GM23338 (cell line): ENCODE results near the gene RGS19. TPM values are rescaled to one million over a fixed set of nuclear protein-coding genes. Genes with fewer than 3 reads are reported as not detected.

Experiments
- ATAC-seq: fragments of 200-7000 bp; cut with Tn5 transposase; 3 replicates; pipeline ENCODE4 v1.9.1; 2020
- DNase-seq: peaks from one replicate; pipeline ENCODE4 v3.0.0-alpha.2; 2015; ENCODE audit warnings: low spot score
- H2AFZ ChIP-seq: fragments of 200-600 bp; sonication (generic); 2 replicates; pipeline ENCODE4 v1.8.0; 2016; ENCODE audit warnings: antibody characterized with exemption, mild to moderate bottlenecking, moderate library complexity
- H3F3A ChIP-seq: fragments of 200-600 bp; sonication (generic); replicated peaks from 2 replicates; pipeline ENCODE4 v1.8.0; 2017; ENCODE audit warnings: antibody characterized with exemption, mixed run types, low read depth
- H3K27ac ChIP-seq: fragments of 200-600 bp; sonication (generic); 2 replicates; pipeline ENCODE4 v1.6.1; 2016; ENCODE audit warnings: low read depth
- H3K27me3 ChIP-seq: fragments of 200-600 bp; sonication (generic); 2 replicates; pipeline ENCODE4 v1.8.0; 2016; ENCODE audit warnings: mild to moderate bottlenecking, mixed run types, moderate library complexity; ENCODE audit not compliant: insufficient read depth
- H3K36me3 ChIP-seq: fragments of 200-600 bp; sonication (generic); 2 replicates; pipeline ENCODE4 v1.8.0; 2016; ENCODE audit warnings: mild to moderate bottlenecking; ENCODE audit not compliant: insufficient read depth
- H3K4me1 ChIP-seq: fragments of 200-600 bp; sonication (generic); 2 replicates; pipeline ENCODE4 v1.8.0; 2016; ENCODE audit warnings: mild to moderate bottlenecking, moderate library complexity; ENCODE audit not compliant: insufficient read depth
- H3K4me2 ChIP-seq: fragments of 200-600 bp; sonication (generic); 2 replicates; pipeline ENCODE4 v1.7.1; 2017; ENCODE audit warnings: mixed run types
- H3K4me3 ChIP-seq: fragments of 200-600 bp; sonication (generic); 2 replicates; pipeline ENCODE4 v1.6.1; 2016; ENCODE audit warnings: mixed run types
- H3K79me2 ChIP-seq: fragments of 200-600 bp; sonication (generic); replicated peaks from 2 replicates; pipeline ENCODE4 v1.8.0; 2017; ENCODE audit warnings: mild to moderate bottlenecking; ENCODE audit not compliant: insufficient read depth
- H3K9me2 ChIP-seq: fragments of 200-600 bp; sonication (generic); 2 replicates; pipeline ENCODE4 v1.8.0; 2017; ENCODE audit not compliant: insufficient read depth
- H4K20me1 ChIP-seq: fragments of 200-600 bp; sonication (generic); replicated peaks from 2 replicates; pipeline ENCODE4 v1.8.0; 2017; ENCODE audit warnings: mild to moderate bottlenecking; ENCODE audit not compliant: insufficient read depth
- H3K27ac Mint-ChIP-seq: 2 replicates; pipeline ENCODE4 v1.8.0; 2020; ENCODE audit warnings: inconsistent platforms, mild to moderate bottlenecking, moderate library complexity, mixed read lengths
- H3K27me3 Mint-ChIP-seq: 3 replicates; pipeline ENCODE4 v1.8.0; 2022; ENCODE audit warnings: low read depth, mild to moderate bottlenecking, moderate library complexity, mixed read lengths, inconsistent platforms; ENCODE audit not compliant: insufficient read depth, poor library complexity
- H3K36me3 Mint-ChIP-seq: 3 replicates; pipeline ENCODE4 v1.8.0; 2021; ENCODE audit warnings: low read depth, mild to moderate bottlenecking, inconsistent platforms, moderate library complexity, mixed read lengths
- H3K4me1 Mint-ChIP-seq: 3 replicates; pipeline ENCODE4 v1.8.0; 2020; ENCODE audit warnings: mild to moderate bottlenecking, inconsistent platforms, mixed read lengths
- H3K4me3 Mint-ChIP-seq: 3 replicates; pipeline ENCODE4 v1.8.0; 2021; ENCODE audit warnings: moderate library complexity, mild to moderate bottlenecking, inconsistent platforms, mixed read lengths
- H3K9me3 Mint-ChIP-seq: 3 replicates; pipeline ENCODE4 v1.8.0; 2020; ENCODE audit warnings: moderate library complexity, mild to moderate bottlenecking, inconsistent platforms, mixed read lengths
- CREB1 ChIP-seq: fragments of 250-450 bp; sonication (Bioruptor Pico); IDR thresholded peaks from 2 replicates; pipeline ENCODE4 v1.5.0; 2020; ENCODE audit warnings: low read depth, mild to moderate bottlenecking, moderate library complexity
- ETS1 ChIP-seq: IDR thresholded peaks from 2 replicates; pipeline ENCODE4 v1.6.1; 2016; ENCODE audit warnings: antibody characterized with exemption
- EZH2 ChIP-seq: fragments of 200-600 bp; sonication (generic); IDR thresholded peaks from one replicate; pipeline ENCODE4 v1.8.0; 2017; ENCODE audit warnings: antibody characterized with exemption, mild to moderate bottlenecking, low read depth; ENCODE audit not compliant: unreplicated experiment
- EZH2phosphoT487 ChIP-seq: fragments of 200-600 bp; sonication (generic); IDR thresholded peaks from one replicate; pipeline ENCODE4 v1.8.1; 2018; ENCODE audit warnings: antibody characterized with exemption; ENCODE audit not compliant: unreplicated experiment
- JUNB ChIP-seq: IDR thresholded peaks from one replicate; pipeline ENCODE4 v1.6.1; 2016; ENCODE audit warnings: antibody characterized with exemption; ENCODE audit not compliant: unreplicated experiment
- NANOG ChIP-seq: IDR thresholded peaks from 2 replicates; pipeline ENCODE4 v1.6.1; 2016; ENCODE audit warnings: antibody characterized with exemption, borderline replicate concordance
- POLR2AphosphoS5 ChIP-seq: IDR thresholded peaks from 2 replicates; pipeline ENCODE4 v1.6.1; 2016; ENCODE audit warnings: antibody characterized with exemption, low read depth
- STAT1 ChIP-seq: IDR thresholded peaks from one replicate; pipeline ENCODE4 v1.6.1; 2016; ENCODE audit warnings: antibody characterized with exemption; ENCODE audit not compliant: unreplicated experiment
- ZNF114 ChIP-seq: fragments of 250-450 bp; sonication (Bioruptor Pico); IDR thresholded peaks from 2 replicates; pipeline ENCODE4 v1.5.0; 2020; ENCODE audit warnings: mild to moderate bottlenecking, moderate library complexity
- ZNF331 ChIP-seq: fragments of 250-450 bp; sonication (Bioruptor Pico); IDR thresholded peaks from 2 replicates; pipeline ENCODE4 v1.5.0; 2020; ENCODE audit warnings: low read depth, mild to moderate bottlenecking, moderate library complexity
- polyA plus RNA-seq: library from polyadenylated mRNA; unstranded; fragments of >200 nt; fragmentation: Nextera tagmentation; extraction: Ambion mirVana; gene quantifications from 2 replicates; pipeline ENCODE4 v1.2.1, GENCODE V29; 2016
- total RNA-seq: library from RNA; depleted of rRNA; stranded (reverse); fragments of >200 nt; shearing (Covaris generic); gene quantifications from 2 replicates; pipeline ENCODE4 v1.2.3, GENCODE V29; 2014
- TF ChIP-seq, protein P1 (sequence below): fragments of 250-450 bp; sonication (Bioruptor Pico); IDR thresholded peaks from 2 replicates; pipeline ENCODE4 v1.5.0; 2020; ENCODE audit warnings: mild to moderate bottlenecking, moderate library complexity
- TF ChIP-seq, protein P2 (sequence below): IDR thresholded peaks from one replicate; pipeline ENCODE4 v1.6.1; 2018; ENCODE audit warnings: antibody characterized with exemption; ENCODE audit not compliant: unreplicated experiment
- TF ChIP-seq, protein P3 (sequence below), 2 experiments: fragments of 200-600 bp in 1 of 2; sonication (generic) in 1 of 2; conservative IDR thresholded peaks; 2 replicates each; pipeline versions ENCODE4 v1.5.1 to v1.6.1; 2016 to 2017; ENCODE audit warnings: antibody characterized with exemption in 2 of 2, low read depth in 2 of 2, mild to moderate bottlenecking in 2 of 2, moderate library complexity in 1 of 2

Gene RGS19
- total and polyA plus RNA-seq, 2 experiments from 2014 or later, result 13.1 to 19.7 TPM

DNA sequence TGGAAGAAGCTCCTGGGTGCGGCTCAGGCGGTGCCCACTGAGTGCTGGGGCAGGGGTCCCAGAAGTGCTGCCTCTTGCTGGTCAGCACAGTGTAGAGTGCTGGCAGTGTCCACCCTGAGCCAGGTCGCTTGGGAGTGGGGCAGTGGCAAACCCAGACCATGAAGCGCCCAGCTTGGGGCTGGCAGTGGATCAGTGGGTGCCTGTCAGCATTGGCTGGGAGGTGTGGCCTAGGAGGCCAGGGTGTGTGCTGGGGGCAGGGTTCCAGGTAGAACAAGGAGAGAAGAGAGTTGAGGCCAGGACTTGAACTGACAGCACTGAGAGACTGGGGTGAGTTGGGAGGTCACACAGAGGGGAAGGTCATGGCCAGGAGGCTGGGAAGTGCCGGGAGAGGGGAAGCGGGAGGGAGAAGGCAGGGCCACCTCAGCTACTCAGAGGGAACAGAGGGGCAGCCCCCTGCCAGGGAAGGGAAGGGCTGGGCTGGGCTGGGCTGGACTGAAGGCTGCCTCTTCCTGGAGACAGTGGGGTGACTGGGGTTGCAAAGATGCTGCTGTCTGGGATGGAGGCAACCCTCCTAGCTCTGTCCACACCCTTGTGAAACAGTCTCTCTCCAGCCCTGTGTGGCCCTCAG, 12.2 kb downstream of the RGS19 start:
- no peak overlapping the region for H3K4me3 Mint-ChIP-seq
- peaks cover 31% of the 10 kb centered on the region for H3K4me1 Mint-ChIP-seq
- no peaks in the 10 kb centered on the region for H3K36me3 ChIP-seq
- no peaks in the 10 kb centered on the region for H4K20me1 ChIP-seq
- H3K4me3 ChIP-seq, result no peak overlapping the region
- H3K27me3 Mint-ChIP-seq, result peaks cover 13% of the 10 kb centered on the region
- no peaks in the 10 kb centered on the region for H3K79me2 ChIP-seq
- no peaks in the 10 kb centered on the region for H3K36me3 Mint-ChIP-seq
- no peaks in the 10 kb centered on the region for H3K27me3 ChIP-seq
- H3K27ac Mint-ChIP-seq, result no peak overlapping the region
- ATAC-seq (no peak), DNase-seq (no peak)
- no peaks in the 10 kb centered on the region for H3K9me3 Mint-ChIP-seq
- H2AFZ ChIP-seq, result no peak overlapping the region
- H3K4me1 ChIP-seq, result peaks cover 15% of the 10 kb centered on the region; the same call in 1 of the 2 replicates
- H3K4me2 ChIP-seq, result no peak overlapping the region
- no peaks in the 10 kb centered on the region for H3K9me2 ChIP-seq
- no peak overlapping the region for H3K27ac ChIP-seq
- TF ChIP-seq, protein P1, sequence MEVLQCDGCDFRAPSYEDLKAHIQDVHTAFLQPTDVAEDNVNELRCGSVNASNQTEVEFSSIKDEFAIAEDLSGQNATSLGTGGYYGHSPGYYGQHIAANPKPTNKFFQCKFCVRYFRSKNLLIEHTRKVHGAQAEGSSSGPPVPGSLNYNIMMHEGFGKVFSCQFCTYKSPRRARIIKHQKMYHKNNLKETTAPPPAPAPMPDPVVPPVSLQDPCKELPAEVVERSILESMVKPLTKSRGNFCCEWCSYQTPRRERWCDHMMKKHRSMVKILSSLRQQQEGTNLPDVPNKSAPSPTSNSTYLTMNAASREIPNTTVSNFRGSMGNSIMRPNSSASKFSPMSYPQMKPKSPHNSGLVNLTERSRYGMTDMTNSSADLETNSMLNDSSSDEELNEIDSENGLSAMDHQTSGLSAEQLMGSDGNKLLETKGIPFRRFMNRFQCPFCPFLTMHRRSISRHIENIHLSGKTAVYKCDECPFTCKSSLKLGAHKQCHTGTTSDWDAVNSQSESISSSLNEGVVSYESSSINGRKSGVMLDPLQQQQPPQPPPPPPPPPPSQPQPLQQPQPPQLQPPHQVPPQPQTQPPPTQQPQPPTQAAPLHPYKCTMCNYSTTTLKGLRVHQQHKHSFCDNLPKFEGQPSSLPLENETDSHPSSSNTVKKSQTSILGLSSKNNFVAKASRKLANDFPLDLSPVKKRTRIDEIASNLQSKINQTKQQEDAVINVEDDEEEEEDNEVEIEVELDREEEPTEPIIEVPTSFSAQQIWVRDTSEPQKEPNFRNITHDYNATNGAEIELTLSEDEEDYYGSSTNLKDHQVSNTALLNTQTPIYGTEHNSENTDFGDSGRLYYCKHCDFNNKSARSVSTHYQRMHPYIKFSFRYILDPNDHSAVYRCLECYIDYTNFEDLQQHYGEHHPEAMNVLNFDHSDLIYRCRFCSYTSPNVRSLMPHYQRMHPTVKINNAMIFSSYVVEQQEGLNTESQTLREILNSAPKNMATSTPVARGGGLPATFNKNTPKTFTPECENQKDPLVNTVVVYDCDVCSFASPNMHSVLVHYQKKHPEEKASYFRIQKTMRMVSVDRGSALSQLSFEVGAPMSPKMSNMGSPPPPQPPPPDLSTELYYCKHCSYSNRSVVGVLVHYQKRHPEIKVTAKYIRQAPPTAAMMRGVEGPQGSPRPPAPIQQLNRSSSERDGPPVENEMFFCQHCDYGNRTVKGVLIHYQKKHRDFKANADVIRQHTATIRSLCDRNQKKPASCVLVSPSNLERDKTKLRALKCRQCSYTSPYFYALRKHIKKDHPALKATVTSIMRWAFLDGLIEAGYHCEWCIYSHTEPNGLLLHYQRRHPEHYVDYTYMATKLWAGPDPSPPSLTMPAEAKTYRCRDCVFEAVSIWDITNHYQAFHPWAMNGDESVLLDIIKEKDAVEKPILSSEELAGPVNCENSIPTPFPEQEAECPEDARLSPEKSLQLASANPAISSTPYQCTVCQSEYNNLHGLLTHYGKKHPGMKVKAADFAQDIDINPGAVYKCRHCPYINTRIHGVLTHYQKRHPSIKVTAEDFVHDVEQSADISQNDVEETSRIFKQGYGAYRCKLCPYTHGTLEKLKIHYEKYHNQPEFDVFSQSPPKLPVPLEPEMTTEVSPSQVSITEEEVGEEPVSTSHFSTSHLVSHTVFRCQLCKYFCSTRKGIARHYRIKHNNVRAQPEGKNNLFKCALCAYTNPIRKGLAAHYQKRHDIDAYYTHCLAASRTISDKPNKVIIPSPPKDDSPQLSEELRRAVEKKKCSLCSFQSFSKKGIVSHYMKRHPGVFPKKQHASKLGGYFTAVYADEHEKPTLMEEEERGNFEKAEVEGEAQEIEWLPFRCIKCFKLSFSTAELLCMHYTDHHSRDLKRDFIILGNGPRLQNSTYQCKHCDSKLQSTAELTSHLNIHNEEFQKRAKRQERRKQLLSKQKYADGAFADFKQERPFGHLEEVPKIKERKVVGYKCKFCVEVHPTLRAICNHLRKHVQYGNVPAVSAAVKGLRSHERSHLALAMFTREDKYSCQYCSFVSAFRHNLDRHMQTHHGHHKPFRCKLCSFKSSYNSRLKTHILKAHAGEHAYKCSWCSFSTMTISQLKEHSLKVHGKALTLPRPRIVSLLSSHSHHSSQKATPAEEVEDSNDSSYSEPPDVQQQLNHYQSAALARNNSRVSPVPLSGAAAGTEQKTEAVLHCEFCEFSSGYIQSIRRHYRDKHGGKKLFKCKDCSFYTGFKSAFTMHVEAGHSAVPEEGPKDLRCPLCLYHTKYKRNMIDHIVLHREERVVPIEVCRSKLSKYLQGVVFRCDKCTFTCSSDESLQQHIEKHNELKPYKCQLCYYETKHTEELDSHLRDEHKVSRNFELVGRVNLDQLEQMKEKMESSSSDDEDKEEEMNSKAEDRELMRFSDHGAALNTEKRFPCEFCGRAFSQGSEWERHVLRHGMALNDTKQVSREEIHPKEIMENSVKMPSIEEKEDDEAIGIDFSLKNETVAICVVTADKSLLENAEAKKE (CRISPR knock-in tag), result no peak
- TF ChIP-seq NANOG (no peak), ZNF331 (CRISPR knock-in tag) (no peak), JUNB (no peak), EZH2phosphoT487 (no peak), EZH2 (no peak), ETS1 (no peak), STAT1 (no peak), POLR2AphosphoS5 (no peak), ZNF114 (CRISPR knock-in tag) (no peak), CREB1 (CRISPR knock-in tag) (no peak)
- TF ChIP-seq, protein P2, sequence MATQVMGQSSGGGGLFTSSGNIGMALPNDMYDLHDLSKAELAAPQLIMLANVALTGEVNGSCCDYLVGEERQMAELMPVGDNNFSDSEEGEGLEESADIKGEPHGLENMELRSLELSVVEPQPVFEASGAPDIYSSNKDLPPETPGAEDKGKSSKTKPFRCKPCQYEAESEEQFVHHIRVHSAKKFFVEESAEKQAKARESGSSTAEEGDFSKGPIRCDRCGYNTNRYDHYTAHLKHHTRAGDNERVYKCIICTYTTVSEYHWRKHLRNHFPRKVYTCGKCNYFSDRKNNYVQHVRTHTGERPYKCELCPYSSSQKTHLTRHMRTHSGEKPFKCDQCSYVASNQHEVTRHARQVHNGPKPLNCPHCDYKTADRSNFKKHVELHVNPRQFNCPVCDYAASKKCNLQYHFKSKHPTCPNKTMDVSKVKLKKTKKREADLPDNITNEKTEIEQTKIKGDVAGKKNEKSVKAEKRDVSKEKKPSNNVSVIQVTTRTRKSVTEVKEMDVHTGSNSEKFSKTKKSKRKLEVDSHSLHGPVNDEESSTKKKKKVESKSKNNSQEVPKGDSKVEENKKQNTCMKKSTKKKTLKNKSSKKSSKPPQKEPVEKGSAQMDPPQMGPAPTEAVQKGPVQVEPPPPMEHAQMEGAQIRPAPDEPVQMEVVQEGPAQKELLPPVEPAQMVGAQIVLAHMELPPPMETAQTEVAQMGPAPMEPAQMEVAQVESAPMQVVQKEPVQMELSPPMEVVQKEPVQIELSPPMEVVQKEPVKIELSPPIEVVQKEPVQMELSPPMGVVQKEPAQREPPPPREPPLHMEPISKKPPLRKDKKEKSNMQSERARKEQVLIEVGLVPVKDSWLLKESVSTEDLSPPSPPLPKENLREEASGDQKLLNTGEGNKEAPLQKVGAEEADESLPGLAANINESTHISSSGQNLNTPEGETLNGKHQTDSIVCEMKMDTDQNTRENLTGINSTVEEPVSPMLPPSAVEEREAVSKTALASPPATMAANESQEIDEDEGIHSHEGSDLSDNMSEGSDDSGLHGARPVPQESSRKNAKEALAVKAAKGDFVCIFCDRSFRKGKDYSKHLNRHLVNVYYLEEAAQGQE, result no peak
- TF ChIP-seq, protein P3, sequence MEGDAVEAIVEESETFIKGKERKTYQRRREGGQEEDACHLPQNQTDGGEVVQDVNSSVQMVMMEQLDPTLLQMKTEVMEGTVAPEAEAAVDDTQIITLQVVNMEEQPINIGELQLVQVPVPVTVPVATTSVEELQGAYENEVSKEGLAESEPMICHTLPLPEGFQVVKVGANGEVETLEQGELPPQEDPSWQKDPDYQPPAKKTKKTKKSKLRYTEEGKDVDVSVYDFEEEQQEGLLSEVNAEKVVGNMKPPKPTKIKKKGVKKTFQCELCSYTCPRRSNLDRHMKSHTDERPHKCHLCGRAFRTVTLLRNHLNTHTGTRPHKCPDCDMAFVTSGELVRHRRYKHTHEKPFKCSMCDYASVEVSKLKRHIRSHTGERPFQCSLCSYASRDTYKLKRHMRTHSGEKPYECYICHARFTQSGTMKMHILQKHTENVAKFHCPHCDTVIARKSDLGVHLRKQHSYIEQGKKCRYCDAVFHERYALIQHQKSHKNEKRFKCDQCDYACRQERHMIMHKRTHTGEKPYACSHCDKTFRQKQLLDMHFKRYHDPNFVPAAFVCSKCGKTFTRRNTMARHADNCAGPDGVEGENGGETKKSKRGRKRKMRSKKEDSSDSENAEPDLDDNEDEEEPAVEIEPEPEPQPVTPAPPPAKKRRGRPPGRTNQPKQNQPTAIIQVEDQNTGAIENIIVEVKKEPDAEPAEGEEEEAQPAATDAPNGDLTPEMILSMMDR (conservative IDR thresholded peaks at IDR 0.05; ENCODE audit: low read depth in 2 of 2), result no peak
- H3F3A ChIP-seq, result peaks cover 3% of the 10 kb centered on the region; the same call in 1 of the 2 replicates
